ENCODE measurements around the gene IRGC.

DNA sequence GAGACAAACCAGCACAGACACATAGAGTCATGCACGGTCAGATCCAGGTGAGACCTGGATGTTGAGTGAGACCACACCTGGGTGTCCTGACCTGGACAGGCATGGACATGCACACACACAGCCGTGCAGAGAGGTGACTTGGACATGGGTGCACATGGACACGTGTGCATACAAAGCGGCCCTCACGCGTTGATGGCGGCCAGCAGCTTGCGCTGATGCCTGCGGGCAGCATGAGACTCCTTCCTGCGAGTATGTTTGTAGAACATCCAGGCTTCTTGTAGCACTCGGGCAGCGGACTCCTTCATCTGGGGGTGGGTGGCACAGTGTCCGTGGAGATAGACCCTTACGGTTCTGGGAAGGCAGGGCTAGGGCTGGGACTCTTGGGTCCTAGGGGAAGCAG lies 53.4 kb downstream of the IRGC start:
- TF ChIP-seq CTCF (IDR thresholded peaks at IDR 0.05) (no peak), POLR2A (IDR thresholded peaks at IDR 0.05) (no peak)

All from esophagus squamous epithelium (tissue), 4 donors.